Measurements from ENCODE around the gene GSK3A.
A peak's percentile ranks its signal among the peaks of the same experiment; 100 is the strongest.

The GSK3A gene

GRCh38 chr19:42249769-42250168 lies 7.4 kb upstream of the GSK3A start:
- DNase-seq (ENCODE audit: low read depth in 2 of 2), result no peak

- no peak for DNase-seq (ENCODE audit: low read depth in 2 of 2)
Measured at GRCh38 chr19:42249149-42249750, 6.8 kb upstream of the GSK3A start.

GRCh38 chr19:42248270-42249148 lies 6.1 kb upstream of the GSK3A start:
- DNase-seq (ENCODE audit: low read depth in 2 of 2), result no peak

GRCh38 chr19:42247640-42248199 lies 5.3 kb upstream of the GSK3A start:
- DNase-seq (ENCODE audit: low read depth in 2 of 2), result no peak

GRCh38 chr19:42246922-42247639 lies 4.7 kb upstream of the GSK3A start:
- DNase-seq (ENCODE audit: low read depth in 2 of 2), result no peak

- no peak for DNase-seq (ENCODE audit: low read depth in 2 of 2)
Measured at GRCh38 chr19:42246143-42246921, 3.9 kb upstream of the GSK3A start.

GRCh38 chr19:42245231-42245630 lies 2.8 kb upstream of the GSK3A start:
- DNase-seq (ENCODE audit: low read depth in 2 of 2), result no peak

GRCh38 chr19:42244347-42245220 lies 2.2 kb upstream of the GSK3A start:
- DNase-seq (ENCODE audit: low read depth in 2 of 2), result peak; percentile 86 to 87

- DNase-seq (ENCODE audit: low read depth in 2 of 2), result no peak
Measured at GRCh38 chr19:42242069-42242511, 312 bp downstream of the GSK3A start.

GRCh38 chr19:42241279-42241678 lies 1.1 kb downstream of the GSK3A start:
- no peak for DNase-seq (ENCODE audit: low read depth in 2 of 2)

GRCh38 chr19:42239544-42240220 lies 2.7 kb downstream of the GSK3A start:
- DNase-seq (ENCODE audit: low read depth in 2 of 2), result no peak

GRCh38 chr19:42235181-42235580 lies 7.2 kb downstream of the GSK3A start:
- no peak for DNase-seq (ENCODE audit: low read depth in 2 of 2)

GRCh38 chr19:42234364-42234763 lies 8.0 kb downstream of the GSK3A start:
- DNase-seq (ENCODE audit: low read depth in 2 of 2), result no peak

- no peak for DNase-seq (ENCODE audit: low read depth in 2 of 2)
Measured at GRCh38 chr19:42233678-42234292, 8.6 kb downstream of the GSK3A start.

GRCh38 chr19:42233106-42233505 lies 9.3 kb downstream of the GSK3A start:
- no peak for DNase-seq (ENCODE audit: low read depth in 2 of 2)

GRCh38 chr19:42232435-42232834 lies 10.0 kb downstream of the GSK3A start:
- no peak for DNase-seq (ENCODE audit: low read depth in 2 of 2)

GRCh38 chr19:42230571-42230970 lies 11.8 kb downstream of the GSK3A start:
- no peak for DNase-seq (ENCODE audit: low read depth in 2 of 2)

GRCh38 chr19:42229855-42230351 lies 12.5 kb downstream of the GSK3A start:
- no peak for DNase-seq (ENCODE audit: low read depth in 2 of 2)

GRCh38 chr19:42229301-42229854 lies 13.0 kb downstream of the GSK3A start:
- DNase-seq (ENCODE audit: low read depth in 2 of 2), result no peak
